HUES48 (cell line): ENCODE measurements around the gene LRRC45.
A peak's percentile ranks its signal among the peaks of the same experiment; 100 is the strongest.

Experiments used
- H3K27ac ChIP-seq: one replicate; pipeline ENCODE4 v1.7.0; 2013; ENCODE audit warnings: low read depth, low read length, inconsistent platforms
- H3K27me3 ChIP-seq: 2 replicates; pipeline ENCODE4 v1.6.1; 2013; ENCODE audit warnings: mild to moderate bottlenecking, low read length; ENCODE audit not compliant: control insufficient read depth, insufficient read depth
- H3K36me3 ChIP-seq: 2 replicates; pipeline ENCODE4 v1.6.1; 2013; ENCODE audit warnings: low read length; ENCODE audit not compliant: control insufficient read depth, insufficient read depth
- H3K4me1 ChIP-seq: 2 replicates; pipeline ENCODE4 v1.6.1; 2013; ENCODE audit warnings: mild to moderate bottlenecking, low read length; ENCODE audit not compliant: control insufficient read depth, insufficient read depth
- H3K4me3 ChIP-seq: 2 replicates; pipeline ENCODE4 v1.5.1; 2013; ENCODE audit warnings: mild to moderate bottlenecking, low read depth, low read length
- H3K9ac ChIP-seq: 2 replicates; pipeline ENCODE4 v1.6.1; 2013; ENCODE audit warnings: mild to moderate bottlenecking, low read depth, low read length, moderate library complexity
- H3K9me3 ChIP-seq: 2 replicates; pipeline ENCODE4 v1.6.1; 2013; ENCODE audit warnings: low read length; ENCODE audit not compliant: control insufficient read depth, insufficient read depth

LRRC45 gene

DNA sequence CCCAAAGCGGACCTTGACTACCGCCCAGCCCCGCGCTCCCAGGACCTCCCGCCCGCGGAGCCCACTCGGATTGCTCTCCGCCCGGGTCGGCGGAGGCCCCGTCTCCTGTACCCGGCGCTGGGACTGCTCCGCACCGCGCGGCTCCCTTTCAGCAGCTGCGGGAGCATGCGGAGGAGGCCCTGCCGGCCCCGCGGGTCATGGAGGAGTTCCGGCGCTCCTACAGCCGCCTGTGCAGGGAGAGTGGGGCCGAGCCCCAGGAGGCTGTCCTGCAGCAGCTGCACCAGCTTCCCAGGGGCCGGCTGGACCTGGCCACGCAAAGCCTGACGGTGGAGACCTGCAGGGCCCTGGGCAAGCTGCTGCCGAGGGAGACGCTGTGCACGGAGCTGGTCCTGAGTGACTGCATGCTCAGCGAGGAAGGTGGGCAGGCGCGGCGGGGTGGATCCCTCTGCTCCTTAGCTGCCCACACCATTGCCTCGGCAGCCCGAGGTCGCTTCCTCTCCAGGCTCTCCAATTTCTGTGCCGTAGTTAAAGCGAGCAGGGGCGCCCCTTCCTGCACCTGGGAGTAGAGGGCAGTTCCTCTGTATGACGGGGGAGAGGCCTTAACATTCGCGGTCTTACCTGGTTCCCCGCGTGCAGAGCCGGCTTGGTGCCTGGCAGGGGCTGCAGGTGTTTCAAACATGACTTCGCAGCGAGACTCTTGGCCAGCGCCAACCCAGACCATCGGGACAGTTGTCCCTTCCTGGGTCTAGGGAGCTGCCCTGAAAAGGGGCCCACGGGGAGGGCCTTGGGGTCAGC, 539 bp downstream of the LRRC45 start:
- Histone ChIP-seq H3K27me3 (no peaks in the 10 kb centered on the region), H3K27ac (no peak overlapping the region), H3K36me3 (peaks cover 25% of the 10 kb centered on the region)

DNA sequence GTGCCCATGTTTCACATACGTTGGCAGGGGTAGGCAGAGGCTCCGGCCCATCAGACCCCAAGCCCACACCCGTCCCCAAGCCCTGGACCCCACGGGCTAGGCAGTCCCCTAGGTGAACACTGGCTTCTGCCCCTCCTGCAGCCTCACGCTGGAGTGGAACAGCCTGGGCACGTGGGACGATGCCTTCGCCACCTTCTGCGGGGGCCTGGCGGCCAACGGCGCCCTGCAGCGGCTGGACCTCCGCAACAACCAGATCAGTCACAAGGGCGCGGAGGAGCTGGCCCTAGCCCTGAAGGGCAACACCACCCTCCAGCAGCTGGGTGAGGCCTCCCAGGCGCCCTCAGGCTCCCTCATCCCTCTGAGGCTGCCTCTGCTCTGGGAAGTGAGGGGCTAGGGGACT, 1.8 kb downstream of the LRRC45 start:
- Histone ChIP-seq H3K9me3 (no peaks in the 10 kb centered on the region), H3K27ac (no peak overlapping the region), H3K4me1 (0 out of 2 replicates have a peak, but pooled peaks cover 5% of the 10 kb centered on the region), H3K27me3 (no peaks in the 10 kb centered on the region), H3K4me3 (no peak overlapping the region), H3K36me3 (peaks cover 29% of the 10 kb centered on the region), H3K9ac (no peak overlapping the region)

More for the DNA sequence above, 539 bp downstream of the LRRC45 start:
- 0 out of 2 replicates have a peak, but pooled peaks cover 5% of the 10 kb centered on the region for H3K4me1 ChIP-seq
- H3K9me3 ChIP-seq = no peaks in the 10 kb centered on the region
- H3K9ac ChIP-seq = peak overlapping the region; percentile 72
- peak overlapping the region; percentile 74 for H3K4me3 ChIP-seq

- peaks cover 29% of the 10 kb centered on the region for H3K36me3 ChIP-seq
- H3K9ac ChIP-seq = no peak overlapping the region
- 0 out of 2 replicates have a peak, but pooled peaks cover 5% of the 10 kb centered on the region for H3K4me1 ChIP-seq
- H3K27me3 ChIP-seq = no peaks in the 10 kb centered on the region
- H3K4me3 ChIP-seq = no peak overlapping the region
- H3K9me3 ChIP-seq = no peaks in the 10 kb centered on the region
- no peak overlapping the region for H3K27ac ChIP-seq
Measured at GRCh38 chr17:82025401-82026107, 2.4 kb downstream of the LRRC45 start.

GRCh38 chr17:82028246-82028645, 5.1 kb downstream of the LRRC45 start:
- Histone ChIP-seq H3K4me3 (no peak overlapping the region), H3K9ac (no peak overlapping the region), H3K27ac (no peak overlapping the region), H3K27me3 (no peaks in the 10 kb centered on the region), H3K9me3 (no peaks in the 10 kb centered on the region), H3K4me1 (peaks cover 7% of the 10 kb centered on the region; the same call in 1 of the 2 replicates), H3K36me3 (peaks cover 29% of the 10 kb centered on the region)

DNA sequence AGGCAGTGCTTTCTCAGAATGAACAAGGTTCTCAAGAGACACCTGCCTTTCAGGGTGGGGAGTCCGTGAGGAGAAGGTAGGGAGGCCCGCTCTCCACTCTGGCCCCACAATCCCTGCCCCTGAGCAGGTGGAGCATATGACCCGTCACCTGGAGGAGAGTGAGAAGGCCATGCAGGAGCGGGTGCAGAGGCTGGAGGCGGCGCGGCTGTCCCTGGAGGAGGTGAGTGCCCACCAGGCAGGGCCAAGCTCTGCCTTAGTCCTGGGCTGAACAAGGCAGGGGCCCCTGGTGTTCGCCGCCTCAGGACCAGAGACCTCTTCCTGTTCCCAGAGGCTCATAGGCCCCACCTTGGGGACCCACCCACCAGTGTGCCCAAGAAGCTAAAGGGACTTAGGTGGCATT, 5.9 kb downstream of the LRRC45 start:
- H3K27me3 ChIP-seq = no peaks in the 10 kb centered on the region
- H3K36me3 ChIP-seq = peaks cover 29% of the 10 kb centered on the region
- no peak overlapping the region for H3K9ac ChIP-seq
- H3K4me1 ChIP-seq = peaks cover 7% of the 10 kb centered on the region; the same call in 1 of the 2 replicates
- H3K4me3 ChIP-seq = no peak overlapping the region
- H3K27ac ChIP-seq = no peak overlapping the region
- no peaks in the 10 kb centered on the region for H3K9me3 ChIP-seq

DNA sequence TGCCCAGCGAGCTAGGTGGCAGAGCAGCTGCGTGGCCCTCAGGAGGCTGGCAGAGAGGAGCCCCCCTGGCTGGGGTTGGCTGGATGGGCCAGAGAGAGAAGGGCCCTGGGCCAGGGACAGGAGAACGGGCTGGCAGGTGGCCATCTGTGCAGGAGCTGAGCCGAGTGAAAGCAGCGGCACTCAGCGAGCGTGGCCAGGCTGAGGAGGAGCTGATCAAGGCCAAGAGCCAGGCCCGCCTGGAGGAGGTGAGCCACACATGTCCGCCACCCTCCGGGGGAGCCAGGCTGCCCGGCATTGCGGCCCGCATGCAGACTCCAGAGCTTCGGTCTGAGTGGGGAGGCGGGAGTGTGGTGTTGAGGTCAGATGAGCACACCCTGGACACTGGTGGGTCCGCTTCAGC, 6.3 kb downstream of the LRRC45 start:
- Histone ChIP-seq H3K4me1 (peaks cover 7% of the 10 kb centered on the region; the same call in 1 of the 2 replicates), H3K27me3 (no peaks in the 10 kb centered on the region), H3K36me3 (peaks cover 29% of the 10 kb centered on the region), H3K9me3 (no peaks in the 10 kb centered on the region), H3K4me3 (no peak overlapping the region), H3K9ac (no peak overlapping the region), H3K27ac (no peak overlapping the region)

DNA sequence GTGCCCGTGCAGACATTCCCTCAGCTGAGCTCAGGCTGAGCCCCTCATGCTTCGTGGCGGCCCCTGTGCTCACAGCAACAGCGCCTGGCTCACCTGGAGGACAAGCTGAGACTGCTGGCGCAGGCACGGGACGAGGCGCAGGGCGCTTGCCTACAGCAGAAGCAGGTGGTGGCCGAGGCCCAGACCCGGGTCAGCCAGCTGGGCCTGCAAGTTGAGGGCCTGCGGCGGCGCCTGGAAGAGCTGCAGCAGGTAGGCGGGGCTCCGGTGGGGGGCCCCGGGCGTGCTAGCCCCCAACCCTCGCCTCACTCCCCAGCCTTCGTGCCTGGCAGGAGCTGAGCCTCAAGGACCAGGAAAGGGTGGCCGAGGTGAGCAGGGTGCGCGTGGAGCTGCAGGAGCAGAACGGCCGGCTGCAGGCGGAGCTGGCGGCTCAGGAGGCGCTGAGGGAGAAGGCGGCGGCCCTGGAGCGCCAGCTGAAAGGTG, 6.9 kb downstream of the LRRC45 start:
- no peaks in the 10 kb centered on the region for H3K27me3 ChIP-seq
- no peaks in the 10 kb centered on the region for H3K9me3 ChIP-seq
- no peak overlapping the region for H3K27ac ChIP-seq
- H3K4me3 ChIP-seq = peak overlapping the region; percentile 66; the same call in 1 of the 2 replicates
- H3K36me3 ChIP-seq = peaks cover 29% of the 10 kb centered on the region
- no peak overlapping the region for H3K9ac ChIP-seq
- H3K4me1 ChIP-seq = peaks cover 7% of the 10 kb centered on the region; the same call in 1 of the 2 replicates

GRCh38 chr17:82030470-82031302, 7.6 kb downstream of the LRRC45 start:
- Histone ChIP-seq H3K9me3 (no peaks in the 10 kb centered on the region), H3K27me3 (no peaks in the 10 kb centered on the region), H3K4me1 (peaks cover 7% of the 10 kb centered on the region; the same call in 1 of the 2 replicates), H3K9ac (no peak overlapping the region), H3K36me3 (peaks cover 36% of the 10 kb centered on the region), H3K27ac (no peak overlapping the region), H3K4me3 (peak overlapping the region; percentile 66)

DNA sequence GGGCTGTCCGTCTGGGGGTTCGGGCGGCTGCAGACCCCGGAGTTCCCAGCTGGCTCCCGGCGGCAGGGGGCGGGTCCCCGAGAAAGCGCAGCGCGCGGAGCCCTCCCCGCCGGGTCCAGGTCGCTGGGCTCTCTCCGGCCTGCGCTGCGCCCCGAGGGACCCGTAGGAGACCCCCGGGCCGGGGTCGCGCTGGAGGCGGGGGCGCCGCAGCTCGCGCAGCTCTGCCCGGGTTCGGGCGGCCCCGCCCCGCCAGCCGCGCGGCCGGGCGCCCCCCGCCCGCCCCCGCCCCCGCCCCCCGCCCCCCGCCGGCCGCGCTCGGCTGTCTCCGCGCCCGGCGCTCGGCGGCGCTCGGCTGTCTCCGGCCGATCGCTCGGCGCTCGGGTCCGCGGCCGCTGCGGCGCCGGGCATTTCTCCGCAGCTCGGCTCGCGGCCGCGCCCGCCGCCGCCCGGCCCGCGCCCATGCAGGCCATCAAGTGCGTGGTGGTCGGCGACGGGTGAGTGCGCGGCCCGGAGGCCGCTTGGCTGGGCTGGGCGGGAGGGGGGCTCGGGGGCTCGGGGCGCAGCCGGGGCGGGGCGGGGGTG, 8.3 kb downstream of the LRRC45 start, which contains the start of gene RAC3:
Gene RAC3 (plus strand): TSS at position 376 of the 582 bp plus-strand sequence. CDS start 84 bp downstream, at position 460.
- Histone ChIP-seq H3K36me3 (peaks cover 38% of the 10 kb centered on the region), H3K9me3 (no peaks in the 10 kb centered on the region), H3K4me1 (peaks cover 7% of the 10 kb centered on the region; the same call in 1 of the 2 replicates), H3K27me3 (no peaks in the 10 kb centered on the region), H3K9ac (peak within 1 kb of the TSS; percentile 30), H3K27ac (no peak within 1 kb of the TSS), H3K4me3 (peak within 1 kb of the TSS; percentile 74)
